H1 (cell line): Measurements from ENCODE around the gene RABL2B. TPM values are rescaled to one million over a fixed set of nuclear protein-coding genes. Genes with fewer than 3 reads are reported as not detected.

Source experiments
- CTCF ChIA-PET: fragments of 300-600 bp; sonication (Branson Sonifier 250); formaldehyde crosslinking; loops from one replicate; lab custom pipeline; 2021; ENCODE audit not compliant: partially characterized antibody; lab: Charles Lee
- POLR2A ChIA-PET: fragments of 300-600 bp; sonication (Branson Sonifier 250); formaldehyde crosslinking; loops from one replicate; lab custom pipeline; 2021; ENCODE audit warnings: inconsistent platforms; ENCODE audit not compliant: partially characterized antibody; lab: Charles Lee
- DNase-seq, 2 experiments: peaks; one replicate each; pipeline versions ENCODE4 v3.0.0 to v3.0.0-alpha.2; 2010 to 2022; ENCODE audit warnings: low spot score in 2 of 2, low read depth in 1 of 2, mixed read lengths in 1 of 2
- FAIRE-seq: peaks from 2 replicates; lab custom pipeline; 2011; peaks lifted over from hg19 to GRCh38; lab: Jason Lieb, UNC
- H2AFZ ChIP-seq: 2 replicates; pipeline ENCODE4 v1.8.1; 2012; ENCODE audit warnings: low read length, inconsistent platforms
- H2AK5ac ChIP-seq: 2 replicates; pipeline ENCODE4 v1.6.1; 2013; ENCODE audit warnings: low read depth, low read length
- H2BK120ac ChIP-seq: replicated peaks from 2 replicates; pipeline ENCODE3; 2013; ENCODE audit warnings: low read depth, low read length, inconsistent platforms
- H2BK12ac ChIP-seq: 2 replicates; pipeline ENCODE4 v1.6.1; 2013; ENCODE audit warnings: low read depth, low read length
- H2BK15ac ChIP-seq: 2 replicates; pipeline ENCODE4 v1.6.1; 2013; ENCODE audit warnings: low read length
- H2BK20ac ChIP-seq: 2 replicates; pipeline ENCODE4 v1.6.1; 2013; ENCODE audit warnings: low read length
- H2BK5ac ChIP-seq: 2 replicates; pipeline ENCODE4 v1.6.1; 2013; ENCODE audit warnings: low read depth, low read length
- H3K14ac ChIP-seq: 2 replicates; pipeline ENCODE4 v1.6.1; 2013; ENCODE audit warnings: inconsistent platforms; ENCODE audit not compliant: insufficient read length
- H3K18ac ChIP-seq: 2 replicates; pipeline ENCODE4 v1.6.1; 2013; ENCODE audit warnings: low read length; ENCODE audit errors: extremely low read depth
- H3K23ac ChIP-seq: 2 replicates; pipeline ENCODE4 v1.6.1; 2013; ENCODE audit warnings: inconsistent platforms; ENCODE audit not compliant: insufficient read length
- H3K23me2 ChIP-seq: 2 replicates; pipeline ENCODE4 v1.6.1; 2013; ENCODE audit warnings: low read depth, low read length
- H3K27ac ChIP-seq: 2 replicates; pipeline ENCODE4 v1.6.1; 2011; ENCODE audit warnings: low read depth, low read length, inconsistent platforms
- H3K27me3 ChIP-seq, 4 experiments: replicated peaks in 1 of 4; 1 replicate in 1 of 4; 2 replicates in 3 of 4; pipeline versions ENCODE4 v1.6.1 to v1.8.1; 2011 to 2013; ENCODE audit warnings: low read length in 3 of 4, mild to moderate bottlenecking in 3 of 4, inconsistent platforms in 2 of 4, mixed read lengths in 2 of 4, moderate library complexity in 1 of 4; ENCODE audit not compliant: control insufficient read depth in 3 of 4, insufficient read depth in 3 of 4; ENCODE audit errors: extremely low read depth in 1 of 4
- H3K36me3 ChIP-seq, 4 experiments: 2 replicates each; pipeline versions ENCODE4 v1.6.1 to v1.8.1; 2011 to 2013; ENCODE audit warnings: mild to moderate bottlenecking in 4 of 4, low read length in 3 of 4, moderate library complexity in 2 of 4, control low read depth in 1 of 4, inconsistent platforms in 1 of 4; ENCODE audit not compliant: insufficient read depth in 4 of 4, control insufficient read depth in 2 of 4
- H3K4ac ChIP-seq: replicated peaks from 2 replicates; pipeline ENCODE3; 2013; ENCODE audit warnings: low read length, low read depth, mixed read lengths, inconsistent platforms; ENCODE audit not compliant: insufficient read length
- H3K4me1 ChIP-seq, 4 experiments: replicated peaks in 1 of 4; 1 replicate in 1 of 4; 2 replicates in 3 of 4; pipeline versions ENCODE4 v1.6.1 to v1.8.1; 2011 to 2013; ENCODE audit warnings: low read length in 3 of 4, inconsistent platforms in 2 of 4, mixed read lengths in 1 of 4; ENCODE audit not compliant: insufficient read depth in 4 of 4, control insufficient read depth in 3 of 4
- H3K4me2 ChIP-seq, 2 experiments: 2 replicates each; pipeline versions ENCODE4 v1.6.1 to v1.8.1; 2011 to 2013; ENCODE audit warnings: low read depth in 2 of 2, low read length in 2 of 2, control low read depth in 1 of 2, inconsistent platforms in 1 of 2, mild to moderate bottlenecking in 1 of 2; ENCODE audit not compliant: insufficient read depth in 1 of 2
- H3K4me3 ChIP-seq, 4 experiments: fragments of 200-600, 300-600 bp in 1 of 4; sonication (generic), shearing (Covaris generic), sonication (Bioruptor Twin) in 1 of 4; 2 replicates each; pipeline versions ENCODE4 v1.5.1 to v1.8.1; 2011 to 2016; ENCODE audit warnings: low read length in 4 of 4, low read depth in 3 of 4, control low read depth in 2 of 4, inconsistent platforms in 2 of 4, mild to moderate bottlenecking in 2 of 4, mixed read lengths in 1 of 4, moderate library complexity in 1 of 4; ENCODE audit not compliant: insufficient read depth in 2 of 4; ENCODE audit errors: extremely low read depth in 1 of 4
- H3K56ac ChIP-seq: replicated peaks from 2 replicates; pipeline ENCODE3; 2013; ENCODE audit warnings: low read depth, mild to moderate bottlenecking, mixed read lengths, low read length, inconsistent platforms; ENCODE audit not compliant: insufficient read length
- H3K79me1 ChIP-seq: 2 replicates; pipeline ENCODE4 v1.6.1; 2013; ENCODE audit warnings: low read depth, low read length, control low read depth
- H3K79me2 ChIP-seq, 2 experiments: 2 replicates each; pipeline versions ENCODE4 v1.6.1 to v1.8.1; 2012 to 2013; ENCODE audit warnings: low read length in 2 of 2, mild to moderate bottlenecking in 2 of 2, inconsistent platforms in 1 of 2; ENCODE audit not compliant: insufficient read depth in 2 of 2, control insufficient read depth in 1 of 2
- H3K9ac ChIP-seq, 4 experiments: replicated peaks in 1 of 4; 1 replicate in 1 of 4; 2 replicates in 3 of 4; pipeline versions ENCODE4 v1.6.1 to v1.8.1; 2011 to 2013; ENCODE audit warnings: low read depth in 3 of 4, low read length in 3 of 4, control low read depth in 2 of 4, mild to moderate bottlenecking in 2 of 4, moderate library complexity in 2 of 4, inconsistent platforms in 1 of 4; ENCODE audit errors: extremely low read depth in 1 of 4
- H3K9me3 ChIP-seq, 2 experiments: 2 replicates each; pipeline versions ENCODE4 v1.6.1 to v1.8.1; 2012 to 2013; ENCODE audit warnings: mild to moderate bottlenecking in 2 of 2, moderate library complexity in 2 of 2, control low read depth in 1 of 2, inconsistent platforms in 1 of 2, low read depth in 1 of 2, low read length in 1 of 2, mixed read lengths in 1 of 2; ENCODE audit not compliant: insufficient read depth in 2 of 2
- H4K20me1 ChIP-seq, 2 experiments: replicated peaks in 1 of 2; 2 replicates each; pipeline versions ENCODE3 to v1.8.1; 2011 to 2013; ENCODE audit warnings: inconsistent platforms in 2 of 2, low read length in 2 of 2, mild to moderate bottlenecking in 1 of 2; ENCODE audit not compliant: insufficient read depth in 2 of 2, control insufficient read depth in 1 of 2
- H4K5ac ChIP-seq: 2 replicates; pipeline ENCODE4 v1.6.1; 2013; ENCODE audit warnings: low read length, low read depth, mixed read lengths, inconsistent platforms; ENCODE audit not compliant: insufficient read length
- H4K8ac ChIP-seq: 2 replicates; pipeline ENCODE4 v1.8.0; 2013; ENCODE audit warnings: mild to moderate bottlenecking, moderate library complexity, low read length, inconsistent platforms; ENCODE audit not compliant: insufficient read depth; ENCODE audit errors: extremely low read depth
- H4K91ac ChIP-seq: replicated peaks from 2 replicates; pipeline ENCODE3; 2013; ENCODE audit warnings: low read length, mixed read lengths, inconsistent platforms; ENCODE audit not compliant: insufficient read length
- KDM1A ChIP-seq: fragments of 200-600, 300-600 bp; sonication (generic); IDR thresholded peaks from 2 replicates; pipeline ENCODE4 v1.7.1; 2016; ENCODE audit warnings: mild to moderate bottlenecking, low read length, borderline replicate concordance
- MAFK ChIP-seq: IDR thresholded peaks from 2 replicates; pipeline ENCODE4 v1.6.1; 2012; ENCODE audit warnings: low read depth, mild to moderate bottlenecking, improper control_type of control experiment, low read length
- POU5F1 ChIP-seq: IDR thresholded peaks from 2 replicates; pipeline ENCODE4 v1.6.1; 2011; ENCODE audit warnings: low read depth, mild to moderate bottlenecking, low read length, moderate library complexity
- YY1 ChIP-seq: IDR thresholded peaks from 2 replicates; pipeline ENCODE4 v1.6.1; 2011; ENCODE audit warnings: low read depth, mild to moderate bottlenecking, low read length
- WGBS, 2 experiments: shearing (Covaris generic) in 1 of 2; methylation state at CpG; one replicate each; pipeline versions ENCODE4 v1.1.6 to v1.1.7; 2013 to 2015; ENCODE audit warnings: low lambda C conversion rate in 2 of 2, mixed read lengths in 2 of 2, inconsistent platforms in 1 of 2, low coverage in 1 of 2, missing lambda C conversion rate in 1 of 2; ENCODE audit not compliant: insufficient replicate concordance in 2 of 2, insufficient coverage in 1 of 2, insufficient read length in 1 of 2; ENCODE audit errors: extremely low coverage in 1 of 2, missing lambda C conversion rate in 1 of 2; 5-methylcytosine and 5-hydroxymethylcytosine counted together
- polyA plus RNA-seq, 7 experiments: library from polyadenylated mRNA; depleted of rRNA in 3 of 7; stranded (reverse) in 5 of 7; unstranded in 2 of 7; fragments of >200 nt in 5 of 7; fragments of 200-250 nt in 2 of 7; gene quantifications; 1 replicate in 5 of 7; 2 replicates in 1 of 7; 4 replicates in 1 of 7; pipeline versions ENCODE4 v1.2.1 to v1.2.3, GENCODE V29; 2011 to 2013; ENCODE audit warnings: missing spikeins in 2 of 7, mixed read lengths in 2 of 7
- total RNA-seq: library from RNA; stranded (reverse); fragmentation: NEBNext Ultra II Directional; extraction: Animal tissue kit (Norgen Biotek cat#: 25700); gene quantifications from 2 replicates; pipeline ENCODE4 v1.2.1, GENCODE V29; 2021
- TF ChIP-seq, protein P1 (sequence below): IDR thresholded peaks from 2 replicates; pipeline ENCODE4 v1.6.1; 2011; ENCODE audit warnings: low read depth, mild to moderate bottlenecking, low read length; ENCODE audit not compliant: insufficient read depth

The RABL2B gene
- total and polyA plus RNA-seq, 2 of the 8 experiments (the other 6 are each of a cell fraction or from before 2014, with no cell fraction given), result 16.2 to 26.5 TPM

DNA sequence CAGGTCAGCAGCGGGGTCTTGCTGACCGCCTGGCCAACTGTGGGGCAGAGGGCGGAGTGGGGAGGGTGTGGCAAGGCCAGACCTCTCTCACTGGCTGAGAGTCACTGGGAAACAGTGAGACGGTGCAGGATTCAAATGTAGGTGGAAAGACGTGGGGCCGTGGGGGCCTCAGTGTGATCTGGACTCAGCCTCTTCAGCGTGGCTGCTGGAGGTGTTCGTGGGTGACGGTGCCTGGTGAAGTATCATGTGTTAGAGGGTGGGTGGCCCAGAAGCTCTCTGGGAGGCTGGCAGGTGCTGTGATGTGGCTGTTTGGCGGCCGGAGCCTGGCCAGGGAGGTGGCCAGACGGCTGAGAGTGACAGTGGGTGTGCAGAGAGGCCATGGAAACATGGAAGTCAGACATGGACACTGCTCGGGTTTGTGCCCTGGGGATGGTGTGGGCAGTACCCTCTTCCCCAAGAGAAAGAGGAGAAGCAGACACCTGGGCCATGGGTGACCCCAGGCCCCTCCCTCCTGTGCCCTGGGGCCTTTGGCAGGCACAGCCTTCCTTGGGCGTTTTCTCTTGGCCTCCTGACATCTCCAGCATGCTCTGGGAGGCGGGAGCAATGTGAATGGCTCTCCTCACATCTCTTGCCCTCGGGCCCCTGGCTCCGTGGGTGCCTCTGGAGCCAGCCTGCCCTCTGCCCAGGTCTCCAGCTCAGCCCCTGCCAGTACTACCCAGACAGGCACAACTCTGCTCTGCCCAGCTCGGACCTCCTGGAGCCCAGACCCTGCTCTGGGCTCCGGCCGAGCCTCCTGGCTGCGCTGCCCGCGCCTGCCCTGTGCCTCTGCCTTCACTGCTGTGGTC is 55.5 kb downstream of the RABL2B start:
- no peak overlapping the region for H2AFZ ChIP-seq
- H2AK5ac ChIP-seq, result no peak overlapping the region
- H4K20me1 ChIP-seq, result peaks cover 11 to 25% of the 10 kb centered on the region in 2 experiments
- DNase-seq (no peak), FAIRE-seq (no peak)
- ChIA-PET CTCF (interaction anchor here (1.0 to 3.2 kb wide), 3 partner anchors 28 to 102 kb away, joined by 3 to 14 read pairs (median 5); no protein-coding TSS in a partner anchor), POLR2A (no interaction called here)
- TF ChIP-seq MAFK, result no peak
- TF ChIP-seq, protein P1, sequence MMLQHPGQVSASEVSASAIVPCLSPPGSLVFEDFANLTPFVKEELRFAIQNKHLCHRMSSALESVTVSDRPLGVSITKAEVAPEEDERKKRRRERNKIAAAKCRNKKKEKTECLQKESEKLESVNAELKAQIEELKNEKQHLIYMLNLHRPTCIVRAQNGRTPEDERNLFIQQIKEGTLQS, result no peak
- no peak for TF ChIP-seq YY1
- no peak for TF ChIP-seq POU5F1
- no peak for TF ChIP-seq KDM1A
- H3K4me1 ChIP-seq, result peaks cover 0 to 5% (median 0%) of the 10 kb centered on the region in 4 experiments; a peak in 3 of 7 replicates
- H3K27me3 ChIP-seq, result peaks cover 21 to 52% (median 38%) of the 10 kb centered on the region in 4 experiments
- H4K91ac ChIP-seq, result no peak overlapping the region
- no peak overlapping the region for H3K4me3 ChIP-seq
- H2BK20ac ChIP-seq, result no peak overlapping the region
- no peak overlapping the region for H4K8ac ChIP-seq
- WGBS, 2 experiments, result 87% methylated on average over 21 of the region's 23 CpGs; no CpG with 5 or more reads in 1 of the 2 experiments
- H3K79me1 ChIP-seq, result no peaks in the 10 kb centered on the region
- H2BK15ac ChIP-seq, result no peak overlapping the region
- H3K18ac ChIP-seq, result no peak overlapping the region
- no peak overlapping the region for H3K27ac ChIP-seq
- H3K23me2 ChIP-seq, result no peaks in the 10 kb centered on the region; the same call in none of the 2 replicates
- no peak overlapping the region for H3K9ac ChIP-seq
- H3K36me3 ChIP-seq, result peaks cover 0 to 3% (median 1%) of the 10 kb centered on the region in 4 experiments; a peak in 2 of 8 replicates
- H3K9me3 ChIP-seq, result no peaks in the 10 kb centered on the region
- no peaks in the 10 kb centered on the region for H3K79me2 ChIP-seq
- H3K4me2 ChIP-seq, result no peak overlapping the region
- H4K5ac ChIP-seq, result no peak overlapping the region
- no peak overlapping the region for H3K4ac ChIP-seq
- no peak overlapping the region for H3K23ac ChIP-seq
- no peak overlapping the region for H3K56ac ChIP-seq
- H2BK12ac ChIP-seq, result no peak overlapping the region
- no peak overlapping the region for H2BK120ac ChIP-seq
- H2BK5ac ChIP-seq, result no peak overlapping the region
- no peak overlapping the region for H3K14ac ChIP-seq
